H1 (cell line): ENCODE data around the gene TDG. TPM values are rescaled to one million over a fixed set of nuclear protein-coding genes. Genes with fewer than 3 reads are reported as not detected.

Experiments
- CTCF ChIA-PET: fragments of 300-600 bp; sonication (Branson Sonifier 250); formaldehyde crosslinking; loops from one replicate; lab custom pipeline; 2021; ENCODE audit not compliant: partially characterized antibody; lab: Charles Lee
- POLR2A ChIA-PET: fragments of 300-600 bp; sonication (Branson Sonifier 250); formaldehyde crosslinking; loops from one replicate; lab custom pipeline; 2021; ENCODE audit warnings: inconsistent platforms; ENCODE audit not compliant: partially characterized antibody; lab: Charles Lee
- DNase-seq, 2 experiments: peaks; one replicate each; pipeline versions ENCODE4 v3.0.0 to v3.0.0-alpha.2; 2010 to 2022; ENCODE audit warnings: low spot score in 2 of 2, low read depth in 1 of 2, mixed read lengths in 1 of 2
- FAIRE-seq: peaks from 2 replicates; lab custom pipeline; 2011; peaks lifted over from hg19 to GRCh38; lab: Jason Lieb, UNC
- H2AFZ ChIP-seq: 2 replicates; pipeline ENCODE4 v1.8.1; 2012; ENCODE audit warnings: low read length, inconsistent platforms
- H2AK5ac ChIP-seq: 2 replicates; pipeline ENCODE4 v1.6.1; 2013; ENCODE audit warnings: low read depth, low read length
- H2BK120ac ChIP-seq: replicated peaks from 2 replicates; pipeline ENCODE3; 2013; ENCODE audit warnings: low read depth, low read length, inconsistent platforms
- H2BK12ac ChIP-seq: 2 replicates; pipeline ENCODE4 v1.6.1; 2013; ENCODE audit warnings: low read depth, low read length
- H2BK15ac ChIP-seq: 2 replicates; pipeline ENCODE4 v1.6.1; 2013; ENCODE audit warnings: low read length
- H2BK20ac ChIP-seq: 2 replicates; pipeline ENCODE4 v1.6.1; 2013; ENCODE audit warnings: low read length
- H2BK5ac ChIP-seq: 2 replicates; pipeline ENCODE4 v1.6.1; 2013; ENCODE audit warnings: low read depth, low read length
- H3K14ac ChIP-seq: 2 replicates; pipeline ENCODE4 v1.6.1; 2013; ENCODE audit warnings: inconsistent platforms; ENCODE audit not compliant: insufficient read length
- H3K18ac ChIP-seq: 2 replicates; pipeline ENCODE4 v1.6.1; 2013; ENCODE audit warnings: low read length; ENCODE audit errors: extremely low read depth
- H3K23ac ChIP-seq: 2 replicates; pipeline ENCODE4 v1.6.1; 2013; ENCODE audit warnings: inconsistent platforms; ENCODE audit not compliant: insufficient read length
- H3K23me2 ChIP-seq: 2 replicates; pipeline ENCODE4 v1.6.1; 2013; ENCODE audit warnings: low read depth, low read length
- H3K27ac ChIP-seq: 2 replicates; pipeline ENCODE4 v1.6.1; 2011; ENCODE audit warnings: low read depth, low read length, inconsistent platforms
- H3K27me3 ChIP-seq, 4 experiments: replicated peaks in 1 of 4; 1 replicate in 1 of 4; 2 replicates in 3 of 4; pipeline versions ENCODE4 v1.6.1 to v1.8.1; 2011 to 2013; ENCODE audit warnings: low read length in 3 of 4, mild to moderate bottlenecking in 3 of 4, inconsistent platforms in 2 of 4, mixed read lengths in 2 of 4, moderate library complexity in 1 of 4; ENCODE audit not compliant: control insufficient read depth in 3 of 4, insufficient read depth in 3 of 4; ENCODE audit errors: extremely low read depth in 1 of 4
- H3K36me3 ChIP-seq, 4 experiments: 2 replicates each; pipeline versions ENCODE4 v1.6.1 to v1.8.1; 2011 to 2013; ENCODE audit warnings: mild to moderate bottlenecking in 4 of 4, low read length in 3 of 4, moderate library complexity in 2 of 4, control low read depth in 1 of 4, inconsistent platforms in 1 of 4; ENCODE audit not compliant: insufficient read depth in 4 of 4, control insufficient read depth in 2 of 4
- H3K4ac ChIP-seq: replicated peaks from 2 replicates; pipeline ENCODE3; 2013; ENCODE audit warnings: low read length, low read depth, mixed read lengths, inconsistent platforms; ENCODE audit not compliant: insufficient read length
- H3K4me1 ChIP-seq, 4 experiments: replicated peaks in 1 of 4; 1 replicate in 1 of 4; 2 replicates in 3 of 4; pipeline versions ENCODE4 v1.6.1 to v1.8.1; 2011 to 2013; ENCODE audit warnings: low read length in 3 of 4, inconsistent platforms in 2 of 4, mixed read lengths in 1 of 4; ENCODE audit not compliant: insufficient read depth in 4 of 4, control insufficient read depth in 3 of 4
- H3K4me2 ChIP-seq, 2 experiments: 2 replicates each; pipeline versions ENCODE4 v1.6.1 to v1.8.1; 2011 to 2013; ENCODE audit warnings: low read depth in 2 of 2, low read length in 2 of 2, control low read depth in 1 of 2, inconsistent platforms in 1 of 2, mild to moderate bottlenecking in 1 of 2; ENCODE audit not compliant: insufficient read depth in 1 of 2
- H3K4me3 ChIP-seq, 4 experiments: fragments of 200-600, 300-600 bp in 1 of 4; sonication (generic), shearing (Covaris generic), sonication (Bioruptor Twin) in 1 of 4; 2 replicates each; pipeline versions ENCODE4 v1.5.1 to v1.8.1; 2011 to 2016; ENCODE audit warnings: low read length in 4 of 4, low read depth in 3 of 4, control low read depth in 2 of 4, inconsistent platforms in 2 of 4, mild to moderate bottlenecking in 2 of 4, mixed read lengths in 1 of 4, moderate library complexity in 1 of 4; ENCODE audit not compliant: insufficient read depth in 2 of 4; ENCODE audit errors: extremely low read depth in 1 of 4
- H3K56ac ChIP-seq: replicated peaks from 2 replicates; pipeline ENCODE3; 2013; ENCODE audit warnings: low read depth, mild to moderate bottlenecking, mixed read lengths, low read length, inconsistent platforms; ENCODE audit not compliant: insufficient read length
- H3K79me1 ChIP-seq: 2 replicates; pipeline ENCODE4 v1.6.1; 2013; ENCODE audit warnings: low read depth, low read length, control low read depth
- H3K79me2 ChIP-seq, 2 experiments: 2 replicates each; pipeline versions ENCODE4 v1.6.1 to v1.8.1; 2012 to 2013; ENCODE audit warnings: low read length in 2 of 2, mild to moderate bottlenecking in 2 of 2, inconsistent platforms in 1 of 2; ENCODE audit not compliant: insufficient read depth in 2 of 2, control insufficient read depth in 1 of 2
- H3K9ac ChIP-seq, 4 experiments: replicated peaks in 1 of 4; 1 replicate in 1 of 4; 2 replicates in 3 of 4; pipeline versions ENCODE4 v1.6.1 to v1.8.1; 2011 to 2013; ENCODE audit warnings: low read depth in 3 of 4, low read length in 3 of 4, control low read depth in 2 of 4, mild to moderate bottlenecking in 2 of 4, moderate library complexity in 2 of 4, inconsistent platforms in 1 of 4; ENCODE audit errors: extremely low read depth in 1 of 4
- H3K9me3 ChIP-seq, 2 experiments: 2 replicates each; pipeline versions ENCODE4 v1.6.1 to v1.8.1; 2012 to 2013; ENCODE audit warnings: mild to moderate bottlenecking in 2 of 2, moderate library complexity in 2 of 2, control low read depth in 1 of 2, inconsistent platforms in 1 of 2, low read depth in 1 of 2, low read length in 1 of 2, mixed read lengths in 1 of 2; ENCODE audit not compliant: insufficient read depth in 2 of 2
- H4K20me1 ChIP-seq, 2 experiments: replicated peaks in 1 of 2; 2 replicates each; pipeline versions ENCODE3 to v1.8.1; 2011 to 2013; ENCODE audit warnings: inconsistent platforms in 2 of 2, low read length in 2 of 2, mild to moderate bottlenecking in 1 of 2; ENCODE audit not compliant: insufficient read depth in 2 of 2, control insufficient read depth in 1 of 2
- H4K5ac ChIP-seq: 2 replicates; pipeline ENCODE4 v1.6.1; 2013; ENCODE audit warnings: low read length, low read depth, mixed read lengths, inconsistent platforms; ENCODE audit not compliant: insufficient read length
- H4K8ac ChIP-seq: 2 replicates; pipeline ENCODE4 v1.8.0; 2013; ENCODE audit warnings: mild to moderate bottlenecking, moderate library complexity, low read length, inconsistent platforms; ENCODE audit not compliant: insufficient read depth; ENCODE audit errors: extremely low read depth
- H4K91ac ChIP-seq: replicated peaks from 2 replicates; pipeline ENCODE3; 2013; ENCODE audit warnings: low read length, mixed read lengths, inconsistent platforms; ENCODE audit not compliant: insufficient read length
- CBX5 ChIP-seq: fragments of 300-800, 300-1000 bp; sonication (generic); IDR thresholded peaks from 2 replicates; pipeline ENCODE4 v1.7.1; 2016; ENCODE audit warnings: antibody characterized with exemption, low read length, low read depth
- CBX8 ChIP-seq: fragments of 300-800, 300-1000 bp; sonication (generic); IDR thresholded peaks from 2 replicates; pipeline ENCODE4 v1.7.1; 2016; ENCODE audit warnings: low read depth, low read length, borderline replicate concordance
- CTBP2 ChIP-seq: IDR thresholded peaks from 2 replicates; pipeline ENCODE4 v1.7.0; 2011; ENCODE audit warnings: borderline replicate concordance, mild to moderate bottlenecking, moderate library complexity, mixed read lengths, low read length; ENCODE audit not compliant: insufficient read depth, insufficient read length
- GABPA ChIP-seq: IDR thresholded peaks from 2 replicates; pipeline ENCODE4 v1.6.1; 2011; ENCODE audit warnings: mild to moderate bottlenecking, low read length, moderate library complexity, borderline replicate concordance; ENCODE audit not compliant: insufficient read depth
- HDAC2 ChIP-seq, 2 experiments: fragments of 300-600 bp in 1 of 2; sonication (generic) in 1 of 2; IDR thresholded peaks; 2 replicates each; pipeline ENCODE4 v1.6.1; 2011 to 2012; ENCODE audit warnings: low read depth in 2 of 2, low read length in 2 of 2, mild to moderate bottlenecking in 2 of 2, moderate library complexity in 2 of 2, borderline replicate concordance in 1 of 2, inconsistent platforms in 1 of 2
- MAFK ChIP-seq: IDR thresholded peaks from 2 replicates; pipeline ENCODE4 v1.6.1; 2012; ENCODE audit warnings: low read depth, mild to moderate bottlenecking, improper control_type of control experiment, low read length
- NANOG ChIP-seq: IDR thresholded peaks from 2 replicates; pipeline ENCODE4 v1.6.1; 2011; ENCODE audit warnings: low read length, low read depth, mild to moderate bottlenecking, inconsistent platforms; ENCODE audit not compliant: insufficient read depth, poor library complexity, severe bottlenecking
- POLR2AphosphoS5 ChIP-seq: IDR thresholded peaks from 2 replicates; pipeline ENCODE4 v1.6.1; 2011; ENCODE audit warnings: low read depth, low read length
- RXRA ChIP-seq: IDR thresholded peaks from 2 replicates; pipeline ENCODE4 v1.6.1; 2011; ENCODE audit warnings: low read depth, mild to moderate bottlenecking, low read length, moderate library complexity; ENCODE audit not compliant: insufficient read depth
- WGBS, 2 experiments: shearing (Covaris generic) in 1 of 2; methylation state at CpG; one replicate each; pipeline versions ENCODE4 v1.1.6 to v1.1.7; 2013 to 2015; ENCODE audit warnings: low lambda C conversion rate in 2 of 2, mixed read lengths in 2 of 2, inconsistent platforms in 1 of 2, low coverage in 1 of 2, missing lambda C conversion rate in 1 of 2; ENCODE audit not compliant: insufficient replicate concordance in 2 of 2, insufficient coverage in 1 of 2, insufficient read length in 1 of 2; ENCODE audit errors: extremely low coverage in 1 of 2, missing lambda C conversion rate in 1 of 2; 5-methylcytosine and 5-hydroxymethylcytosine counted together
- polyA plus RNA-seq, 7 experiments: library from polyadenylated mRNA; depleted of rRNA in 3 of 7; stranded (reverse) in 5 of 7; unstranded in 2 of 7; fragments of >200 nt in 5 of 7; fragments of 200-250 nt in 2 of 7; gene quantifications; 1 replicate in 5 of 7; 2 replicates in 1 of 7; 4 replicates in 1 of 7; pipeline versions ENCODE4 v1.2.1 to v1.2.3, GENCODE V29; 2011 to 2013; ENCODE audit warnings: missing spikeins in 2 of 7, mixed read lengths in 2 of 7
- total RNA-seq: library from RNA; stranded (reverse); fragmentation: NEBNext Ultra II Directional; extraction: Animal tissue kit (Norgen Biotek cat#: 25700); gene quantifications from 2 replicates; pipeline ENCODE4 v1.2.1, GENCODE V29; 2021

The TDG gene
- total and polyA plus RNA-seq, 2 of the 8 experiments (the other 6 are each of a cell fraction or from before 2014, with no cell fraction given), result 22.7 to 47.8 TPM

- CTCF ChIA-PET, result no interaction called here
- Histone ChIP-seq H3K79me2 (no peaks in the 10 kb centered on the region), H2BK12ac (no peak overlapping the region), H3K79me1 (no peaks in the 10 kb centered on the region), H4K5ac (no peak overlapping the region), H4K8ac (no peak overlapping the region)
- TF ChIP-seq HDAC2 (IDR thresholded peaks at IDR 0.05; ENCODE audit: borderline replicate concordance in 1 of 2, low read depth in 2 of 2, low read length in 2 of 2), result no peak
- no peak for TF ChIP-seq RXRA
- TF ChIP-seq CBX5, result no peak
- TF ChIP-seq POLR2AphosphoS5, result no peak
- TF ChIP-seq GABPA, result no peak
- no peak for TF ChIP-seq NANOG
- no peak for TF ChIP-seq CBX8
- no peak for TF ChIP-seq CTBP2
- no peak for TF ChIP-seq MAFK
- TF ChIP-seq, all 59 proteins: peak for 0
- H3K4me3 ChIP-seq, result no peak overlapping the region
- H3K9ac ChIP-seq, result no peak overlapping the region
- H2BK15ac ChIP-seq, result no peak overlapping the region
- H2BK5ac ChIP-seq, result no peak overlapping the region
- H3K4ac ChIP-seq, result no peak overlapping the region
- DNase-seq (no peak), FAIRE-seq (no peak)
- no peaks in the 10 kb centered on the region for H3K23me2 ChIP-seq
- H3K27me3 ChIP-seq, result no peaks in the 10 kb centered on the region
- H3K36me3 ChIP-seq, result no peaks in the 10 kb centered on the region
- H2BK20ac ChIP-seq, result no peak overlapping the region
- H3K9me3 ChIP-seq, result 0 out of 4 replicates have a peak, but pooled peaks cover 0 to 3% of the 10 kb centered on the region in 2 experiments
- no peak overlapping the region for H4K91ac ChIP-seq
- POLR2A ChIA-PET, result interaction anchor here (0.7 to 1.7 kb wide), 2 partner anchors 49 to 83 kb away, joined by 3 to 5 read pairs; partner anchors contain the start of gene HSP90B1
- no peak overlapping the region for H2BK120ac ChIP-seq
- no peak overlapping the region for H2AFZ ChIP-seq
- no peaks in the 10 kb centered on the region for H3K4me1 ChIP-seq
- H3K18ac ChIP-seq, result no peak overlapping the region
- no peak overlapping the region for H3K56ac ChIP-seq
- H4K20me1 ChIP-seq, result no peaks in the 10 kb centered on the region
- 66% methylated on average over 4 of the region's 4 CpGs; no CpG with 5 or more reads in 1 of the 2 experiments for WGBS, 2 experiments
- H3K14ac ChIP-seq, result no peak overlapping the region
- no peak overlapping the region for H3K4me2 ChIP-seq
- no peak overlapping the region for H2AK5ac ChIP-seq
- H3K23ac ChIP-seq, result no peak overlapping the region
- H3K27ac ChIP-seq, result no peak overlapping the region
Measured at GRCh38 chr12:104012331-104012730, 46.7 kb downstream of the TDG start.
